GM19025 (cell line): Measurements from ENCODE around the gene HPD.
"Not testable (repeated sequence)": the region's sequence is repeated elsewhere in the genome, so short reads cannot be mapped to it uniquely, and the experiment has no call there.

Experiments used
- ATAC-seq: cut with Tn5 transposase; IDR thresholded peaks from one replicate; pipeline ENCODE4 v1.9.1; 2021; ENCODE audit warnings: mild to moderate bottlenecking, low read depth, moderate library complexity; ENCODE audit not compliant: unreplicated experiment

The HPD gene

GRCh38 chr12:121869229-121869628, 10.6 kb upstream of the HPD start:
- not testable (repeated sequence) for ATAC-seq

- ATAC-seq, result no peak
These were observed 7.7 kb upstream of the HPD start for GRCh38 chr12:121866331-121866730.

- ATAC-seq, result no peak
These were observed 3.1 kb upstream of the HPD start for GRCh38 chr12:121861636-121862254.

- not testable (repeated sequence) for ATAC-seq
These were observed 2.0 kb upstream of the HPD start for GRCh38 chr12:121860699-121861098.

GRCh38 chr12:121860257-121860656, 1.6 kb upstream of the HPD start:
- no peak for ATAC-seq

GRCh38 chr12:121858318-121858661, 369 bp downstream of the HPD start:
- no peak for ATAC-seq

GRCh38 chr12:121857322-121858246, 1.1 kb downstream of the HPD start:
- no peak for ATAC-seq

- not testable (repeated sequence) for ATAC-seq
These were observed 6.3 kb downstream of the HPD start for GRCh38 chr12:121852392-121852791.

GRCh38 chr12:121849665-121850064, 9.0 kb downstream of the HPD start:
- ATAC-seq, result no peak

- no peak for ATAC-seq
These were observed 9.4 kb downstream of the HPD start for GRCh38 chr12:121849211-121849610.

GRCh38 chr12:121845701-121846100, 13.0 kb downstream of the HPD start:
- ATAC-seq, result no peak

- no peak for ATAC-seq
These were observed 15.2 kb downstream of the HPD start for GRCh38 chr12:121843236-121843982.

- ATAC-seq, result no peak
These were observed 18.5 kb downstream of the HPD start for GRCh38 chr12:121839993-121840761.

- ATAC-seq, result peak; percentile 93
These were observed 19.3 kb downstream of the HPD start for GRCh38 chr12:121839106-121839992.

- no peak for ATAC-seq
These were observed 20.5 kb downstream of the HPD start for GRCh38 chr12:121838126-121838525.

GRCh38 chr12:121837680-121838079, 21.0 kb downstream of the HPD start:
- ATAC-seq, result no peak

- no peak for ATAC-seq
These were observed 27.0 kb downstream of the HPD start for GRCh38 chr12:121831571-121832245.

GRCh38 chr12:121830588-121831265, 27.9 kb downstream of the HPD start:
- no peak for ATAC-seq
